Fibroblast of skin of left biceps (primary cell): ENCODE measurements around the gene CHMP5.
A peak's percentile ranks its signal among the peaks of the same experiment; 100 is the strongest.
"Not testable (repeated sequence)": the region's sequence is repeated elsewhere in the genome, so short reads cannot be mapped to it uniquely, and the experiment has no call there.

Experiments
- DNase-seq, 2 experiments: peaks; one replicate each; pipeline ENCODE4 v3.0.0-alpha.2; 2013; ENCODE audit warnings: low read depth in 2 of 2

The CHMP5 gene

GRCh38 chr9:33277484-33277883 lies 12.6 kb downstream of the CHMP5 start:
- DNase-seq: no peak

GRCh38 chr9:33285502-33285901 lies 20.7 kb downstream of the CHMP5 start:
- no peak for DNase-seq

- DNase-seq: peak; percentile 24 to 30
These were observed 22.2 kb downstream of the CHMP5 start for GRCh38 chr9:33287087-33287490.

- DNase-seq: no peak
These were observed 23.4 kb downstream of the CHMP5 start for GRCh38 chr9:33288235-33288634.

GRCh38 chr9:33288828-33289483 lies 24.1 kb downstream of the CHMP5 start:
- DNase-seq: no peak

GRCh38 chr9:33289496-33289895 lies 24.6 kb downstream of the CHMP5 start:
- DNase-seq: no peak

GRCh38 chr9:33289936-33290246 lies 25.0 kb downstream of the CHMP5 start:
- DNase-seq: no peak

- peak; percentile 98 for DNase-seq
These were observed 25.6 kb downstream of the CHMP5 start, which contains the start of gene NFX1 for GRCh38 chr9:33290247-33291030. Gene NFX1 (plus strand): TSS chr9:33290516. CDS start chr9:33290573, 57 bp downstream.

GRCh38 chr9:33291031-33291397 lies 26.2 kb downstream of the CHMP5 start:
- DNase-seq: no peak

- no peak for DNase-seq
These were observed 27.1 kb downstream of the CHMP5 start for GRCh38 chr9:33291901-33292300.

- no peak for DNase-seq
These were observed 28.9 kb downstream of the CHMP5 start for GRCh38 chr9:33293782-33294181.

GRCh38 chr9:33294670-33295432 lies 30.0 kb downstream of the CHMP5 start:
- no peak for DNase-seq

- DNase-seq: no peak
These were observed 30.7 kb downstream of the CHMP5 start for GRCh38 chr9:33295571-33295970.

- no peak for DNase-seq
These were observed 32.6 kb downstream of the CHMP5 start for GRCh38 chr9:33297432-33297831.

GRCh38 chr9:33300546-33300945 lies 35.7 kb downstream of the CHMP5 start:
- DNase-seq: no peak

- no peak for DNase-seq
These were observed 39.5 kb downstream of the CHMP5 start for GRCh38 chr9:33304362-33304761.

- DNase-seq: no peak
These were observed 41.2 kb downstream of the CHMP5 start for GRCh38 chr9:33306037-33306436.

GRCh38 chr9:33307067-33307466 lies 42.2 kb downstream of the CHMP5 start:
- no peak for DNase-seq

GRCh38 chr9:33309903-33310302 lies 45.1 kb downstream of the CHMP5 start:
- no peak for DNase-seq

- no peak for DNase-seq
These were observed 45.9 kb downstream of the CHMP5 start for GRCh38 chr9:33310748-33311147.

GRCh38 chr9:33311953-33312352 lies 47.1 kb downstream of the CHMP5 start:
- no peak for DNase-seq

- no peak for DNase-seq
These were observed 50.5 kb downstream of the CHMP5 start for GRCh38 chr9:33315371-33315770.

- not testable (repeated sequence) for DNase-seq
These were observed 52.3 kb downstream of the CHMP5 start for GRCh38 chr9:33317136-33317535.
